Activated CD8-positive, alpha-beta T cell treated with anti-CD3 and anti-CD28 coated beads for 36 hours (primary cell): Measurements from ENCODE around the gene TMEM108. TPM values are rescaled to one million over a fixed set of nuclear protein-coding genes. Genes with fewer than 3 reads are reported as not detected.

ENCODE experiments used
- ATAC-seq: fragments of 200-7000 bp; cut with Tn5 transposase; one replicate; pipeline ENCODE4 v1.10.0; 2021; ENCODE audit warnings: mild to moderate bottlenecking, moderate library complexity
- CTCF ChIA-PET: fragments of 350-600 bp; sonication (Branson Sonifier 250); formaldehyde crosslinking; loops from one replicate; lab custom pipeline; 2021; ENCODE audit warnings: antibody characterized with exemption; lab: Charles Lee
- POLR2A ChIA-PET: fragments of 350-600 bp; sonication (Branson Sonifier 250); formaldehyde crosslinking; loops from one replicate; lab custom pipeline; 2021; ENCODE audit warnings: antibody characterized with exemption; lab: Charles Lee
- DNase-seq: peaks from one replicate; pipeline ENCODE4 v3.0.0-alpha.2; 2020
- H3K27ac Mint-ChIP-seq: one replicate; pipeline ENCODE4 v1.8.0; 2021; ENCODE audit warnings: mild to moderate bottlenecking, mixed read lengths
- H3K27me3 Mint-ChIP-seq: one replicate; pipeline ENCODE4 v1.8.0; 2021; ENCODE audit warnings: mixed read lengths
- H3K36me3 Mint-ChIP-seq: one replicate; pipeline ENCODE4 v1.8.0; 2021; ENCODE audit warnings: low read depth, mixed read lengths
- H3K4me1 Mint-ChIP-seq: one replicate; pipeline ENCODE4 v1.8.0; 2021; ENCODE audit warnings: low read depth, mixed read lengths
- H3K4me3 Mint-ChIP-seq: one replicate; pipeline ENCODE4 v1.8.0; 2021; ENCODE audit warnings: mild to moderate bottlenecking, moderate library complexity, mixed read lengths
- H3K9me3 Mint-ChIP-seq: one replicate; pipeline ENCODE4 v1.8.0; 2021; ENCODE audit warnings: mixed read lengths
- intact Hi-C: fragments of 100-400 bp; cut with micrococcal nuclease; formaldehyde crosslinking; loops from one replicate; pipeline ENCODE4 v1.10.0; 2022
- total RNA-seq, 2 experiments: library from RNA; stranded (reverse); gene quantifications; one replicate each; pipeline ENCODE4 v1.2.3, GENCODE V29; 2021
- TF ChIP-seq, protein P1 (sequence below): fragments of 200-600 bp; IDR thresholded peaks from one replicate; pipeline ENCODE4 v1.8.0; 2022; ENCODE audit warnings: antibody characterized with exemption, mild to moderate bottlenecking

Gene TMEM108
- total RNA-seq, 2 experiments from 2014 or later, result not detected

DNA sequence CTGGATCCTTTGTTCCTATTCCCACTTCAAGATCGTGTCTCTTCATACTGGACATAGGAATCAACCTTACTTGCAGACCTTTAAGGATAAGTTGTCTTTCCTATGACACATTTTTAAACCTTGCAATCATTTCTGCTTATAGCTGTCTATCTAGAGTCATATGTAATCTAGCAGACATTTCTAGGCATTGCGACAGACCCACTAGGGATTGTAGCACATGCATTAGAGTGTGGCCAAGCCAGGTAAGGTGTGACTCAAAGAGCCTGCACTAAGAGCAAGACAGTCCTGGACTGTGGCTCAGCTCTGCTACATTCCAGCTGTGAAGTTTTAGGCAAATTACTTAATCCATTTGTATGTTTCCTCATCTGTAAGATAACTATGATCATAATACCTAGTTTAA is 322.8 kb downstream of the TMEM108 start:
- TF ChIP-seq, protein P1, sequence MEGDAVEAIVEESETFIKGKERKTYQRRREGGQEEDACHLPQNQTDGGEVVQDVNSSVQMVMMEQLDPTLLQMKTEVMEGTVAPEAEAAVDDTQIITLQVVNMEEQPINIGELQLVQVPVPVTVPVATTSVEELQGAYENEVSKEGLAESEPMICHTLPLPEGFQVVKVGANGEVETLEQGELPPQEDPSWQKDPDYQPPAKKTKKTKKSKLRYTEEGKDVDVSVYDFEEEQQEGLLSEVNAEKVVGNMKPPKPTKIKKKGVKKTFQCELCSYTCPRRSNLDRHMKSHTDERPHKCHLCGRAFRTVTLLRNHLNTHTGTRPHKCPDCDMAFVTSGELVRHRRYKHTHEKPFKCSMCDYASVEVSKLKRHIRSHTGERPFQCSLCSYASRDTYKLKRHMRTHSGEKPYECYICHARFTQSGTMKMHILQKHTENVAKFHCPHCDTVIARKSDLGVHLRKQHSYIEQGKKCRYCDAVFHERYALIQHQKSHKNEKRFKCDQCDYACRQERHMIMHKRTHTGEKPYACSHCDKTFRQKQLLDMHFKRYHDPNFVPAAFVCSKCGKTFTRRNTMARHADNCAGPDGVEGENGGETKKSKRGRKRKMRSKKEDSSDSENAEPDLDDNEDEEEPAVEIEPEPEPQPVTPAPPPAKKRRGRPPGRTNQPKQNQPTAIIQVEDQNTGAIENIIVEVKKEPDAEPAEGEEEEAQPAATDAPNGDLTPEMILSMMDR, result no peak
- no peaks in the 10 kb centered on the region for H3K36me3 Mint-ChIP-seq
- intact Hi-C loops, result no loop called here
- no peak for DNase-seq
- H3K27ac Mint-ChIP-seq, result no peak overlapping the region
- no peaks in the 10 kb centered on the region for H3K9me3 Mint-ChIP-seq
- H3K27me3 Mint-ChIP-seq, result no peaks in the 10 kb centered on the region
- H3K4me1 Mint-ChIP-seq, result no peaks in the 10 kb centered on the region
- no peak overlapping the region for H3K4me3 Mint-ChIP-seq
- no peak for ATAC-seq
- POLR2A ChIA-PET, result interaction anchor here (0.7 kb wide), 1 partner anchor 95 kb away, joined by 3 read pairs; no protein-coding TSS in a partner anchor
- CTCF ChIA-PET, result no interaction called here

DNA sequence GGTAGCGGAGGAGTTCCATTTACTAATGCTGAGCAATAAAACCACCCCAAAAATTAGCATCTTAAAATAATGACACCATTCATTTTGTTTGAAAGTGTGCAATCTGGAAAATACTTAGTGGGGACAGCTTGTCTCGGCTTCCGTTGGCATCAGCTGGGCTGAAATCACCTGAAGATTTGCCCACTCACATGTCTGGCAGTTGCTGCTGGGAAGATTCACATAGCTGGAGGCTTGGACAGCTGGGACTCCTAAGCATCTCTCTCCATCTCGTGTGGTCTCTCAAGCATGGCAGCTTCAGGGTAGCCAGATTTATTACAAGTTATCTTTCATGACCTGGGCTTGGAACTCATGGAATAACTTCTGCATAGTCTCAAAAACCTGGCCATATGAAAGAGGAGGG is 323.2 kb downstream of the TMEM108 start:
- no peaks in the 10 kb centered on the region for H3K4me1 Mint-ChIP-seq
- intact Hi-C loops, result no loop called here

DNA sequence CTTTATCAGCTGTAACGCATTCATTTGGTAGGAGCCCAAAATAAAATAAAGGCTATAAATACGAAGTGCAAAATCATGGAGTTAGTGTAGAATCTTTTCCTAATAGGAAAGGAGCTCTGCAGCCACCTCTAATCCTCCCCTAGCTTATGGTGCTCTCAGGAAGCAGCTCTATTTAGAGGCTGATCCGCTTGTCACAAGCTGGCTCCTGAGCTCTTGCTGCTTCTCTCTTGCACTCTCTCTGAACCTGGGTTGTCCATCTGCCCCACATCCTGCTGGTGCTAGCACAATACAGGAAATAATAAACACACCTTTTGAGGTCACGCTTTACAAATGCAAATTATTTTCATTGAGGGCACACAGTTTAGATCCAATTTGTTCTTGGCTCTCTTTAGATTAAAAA is 324.3 kb downstream of the TMEM108 start:
- no peaks in the 10 kb centered on the region for H3K4me1 Mint-ChIP-seq
- H3K36me3 Mint-ChIP-seq, result no peaks in the 10 kb centered on the region
- no peak for ATAC-seq
- CTCF ChIA-PET, result interaction anchor here (1.0 kb wide), 1 partner anchor 32 kb away, joined by 3 read pairs; no protein-coding TSS in a partner anchor
- no peaks in the 10 kb centered on the region for H3K9me3 Mint-ChIP-seq
- H3K27me3 Mint-ChIP-seq, result no peaks in the 10 kb centered on the region
- no peak overlapping the region for H3K4me3 Mint-ChIP-seq
- no peak overlapping the region for H3K27ac Mint-ChIP-seq
- DNase-seq, result no peak
- TF ChIP-seq, protein P1, result no peak
- POLR2A ChIA-PET, result no interaction called here
- intact Hi-C loops, result no loop called here

More for the DNA sequence above, 323.2 kb downstream of the TMEM108 start:
- Mint-ChIP-seq H3K27me3 (no peaks in the 10 kb centered on the region), H3K9me3 (no peaks in the 10 kb centered on the region), H3K36me3 (no peaks in the 10 kb centered on the region), H3K27ac (no peak overlapping the region), H3K4me3 (no peak overlapping the region)
- CTCF ChIA-PET, result no interaction called here
- TF ChIP-seq, protein P1, result no peak
- POLR2A ChIA-PET, result interaction anchor here (0.7 kb wide), 1 partner anchor 95 kb away, joined by 3 read pairs; no protein-coding TSS in a partner anchor
- ATAC-seq (no peak), DNase-seq (no peak)

DNA sequence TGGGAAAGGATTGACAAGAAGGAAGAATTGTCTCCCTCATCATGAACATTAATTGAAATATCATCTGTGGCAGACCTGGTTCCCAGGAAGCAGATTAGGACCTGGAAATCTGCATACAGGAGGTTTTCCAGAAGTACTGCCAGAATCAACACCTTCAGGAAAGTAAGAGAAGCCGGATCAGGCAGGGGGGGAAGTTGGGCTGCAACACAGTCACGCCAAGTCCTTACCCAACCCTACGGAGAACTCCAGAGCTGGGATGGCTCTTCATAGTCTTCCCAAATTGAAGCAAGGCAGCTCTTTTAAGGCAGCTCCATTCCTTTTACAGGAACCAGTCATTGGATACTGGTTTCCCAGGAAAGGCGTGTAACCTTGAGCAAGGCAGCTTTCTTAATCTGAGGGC is 326.5 kb downstream of the TMEM108 start:
- Mint-ChIP-seq H3K9me3 (no peaks in the 10 kb centered on the region), H3K27me3 (no peaks in the 10 kb centered on the region), H3K4me1 (no peaks in the 10 kb centered on the region), H3K36me3 (no peaks in the 10 kb centered on the region), H3K27ac (no peak overlapping the region), H3K4me3 (no peak overlapping the region)
- TF ChIP-seq, protein P1, result no peak
- ChIA-PET CTCF (interaction anchor here (0.8 to 1.1 kb wide), 2 partner anchors 8 to 25 kb away, joined by 3 read pairs; no protein-coding TSS in a partner anchor), POLR2A (interaction anchor here (0.6 to 1.2 kb wide), 2 partner anchors 11 to 100 kb away, joined by 3 to 4 read pairs; no protein-coding TSS in a partner anchor)
- intact Hi-C loops, result no loop called here
- no peak for DNase-seq
- ATAC-seq, result no peak

DNA sequence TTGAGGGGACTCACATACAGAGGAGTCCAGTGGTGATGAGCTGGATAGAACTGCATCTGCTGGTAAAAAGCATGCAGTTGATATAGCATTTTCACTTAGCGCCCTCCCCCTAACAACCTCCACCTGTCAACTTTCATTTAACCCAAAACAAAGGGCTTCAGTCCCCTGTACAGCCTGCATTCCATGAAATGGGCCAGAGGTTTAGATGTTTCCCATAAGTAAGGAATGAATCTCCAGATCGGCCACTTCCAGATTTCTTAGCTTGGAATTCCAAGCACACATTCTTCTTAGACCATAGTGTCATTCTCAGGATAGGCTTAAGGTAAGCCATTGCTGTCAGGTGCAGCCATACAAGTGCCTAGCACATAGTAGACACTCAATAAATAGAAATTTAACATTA is 328.7 kb downstream of the TMEM108 start:
- no peaks in the 10 kb centered on the region for H3K27me3 Mint-ChIP-seq
- ATAC-seq, result no peak
- CTCF ChIA-PET, result interaction anchor here (1.2 kb wide), 1 partner anchor 636 kb away, joined by 4 read pairs; no protein-coding TSS in a partner anchor
- no peak overlapping the region for H3K27ac Mint-ChIP-seq
- TF ChIP-seq, protein P1, result no peak
- POLR2A ChIA-PET, result no interaction called here
- H3K36me3 Mint-ChIP-seq, result no peaks in the 10 kb centered on the region
- H3K4me3 Mint-ChIP-seq, result no peak overlapping the region
- DNase-seq, result no peak
- intact Hi-C loops, result no loop called here
- H3K4me1 Mint-ChIP-seq, result no peaks in the 10 kb centered on the region
- no peaks in the 10 kb centered on the region for H3K9me3 Mint-ChIP-seq
